ENCODE results near the gene IGFLR1.
"Not testable (repeated sequence)": the region's sequence is repeated elsewhere in the genome, so short reads cannot be mapped to it uniquely, and the experiment has no call there.

The IGFLR1 gene

GRCh38 chr19:35712567-35713505, 29.4 kb downstream of the IGFLR1 start:
- no peak for DNase-seq

- peak in 1 of 51 donors; percentile 33 for DNase-seq
Observed at GRCh38 chr19:35710784-35711723, 31.2 kb downstream of the IGFLR1 start.

GRCh38 chr19:35708391-35708790, 33.9 kb downstream of the IGFLR1 start:
- no peak for DNase-seq

GRCh38 chr19:35704218-35704617, 38.0 kb downstream of the IGFLR1 start, which contains the start of gene ZBTB32:
Gene ZBTB32, plus strand, starts transcription at chr19:35704558. Its CDS starts 10,069 bp downstream, at chr19:35714627.
- DNase-seq: peak in 8 of 51 donors; percentile 1 to 38 (median 7)

GRCh38 chr19:35703343-35703742, 38.9 kb downstream of the IGFLR1 start:
- no peak for DNase-seq

GRCh38 chr19:35702223-35703012, 39.8 kb downstream of the IGFLR1 start:
- DNase-seq: peak; percentile 52 to 99 (median 94)

- DNase-seq: no peak
Observed at GRCh38 chr19:35696835-35697234, 45.4 kb downstream of the IGFLR1 start.

GRCh38 chr19:35695895-35696422, 46.3 kb downstream of the IGFLR1 start:
- DNase-seq: no peak

- peak in 49 of 51 donors; percentile 11 to 88 (median 67) for DNase-seq
Observed at GRCh38 chr19:35693835-35694599, 48.2 kb downstream of the IGFLR1 start.

GRCh38 chr19:35693422-35693821, 48.8 kb downstream of the IGFLR1 start:
- DNase-seq: no peak

GRCh38 chr19:35692010-35692409, 50.2 kb downstream of the IGFLR1 start:
- DNase-seq: no peak

GRCh38 chr19:35691106-35691505, 51.1 kb downstream of the IGFLR1 start:
- DNase-seq: not testable (repeated sequence)

GRCh38 chr19:35689836-35690235, 52.4 kb downstream of the IGFLR1 start:
- no peak for DNase-seq

Data from hypothalamus (tissue), 51 donors.